Measurements from ENCODE around the gene B3GALT5.
A peak's percentile ranks its signal among the peaks of the same experiment; 100 is the strongest.

The B3GALT5 gene

GRCh38 chr21:39707316-39707715 is 94.6 kb downstream of the B3GALT5 start:
- DNase-seq, result no peak

GRCh38 chr21:39710866-39711265 is 98.1 kb downstream of the B3GALT5 start:
- no peak for DNase-seq

- DNase-seq, result no peak
Measured at GRCh38 chr21:39712273-39712672, 99.5 kb downstream of the B3GALT5 start.

- DNase-seq, result peak; percentile 7
Measured at GRCh38 chr21:39712976-39713375, 100.2 kb downstream of the B3GALT5 start.

GRCh38 chr21:39713905-39714304 is 101.2 kb downstream of the B3GALT5 start:
- no peak for DNase-seq

- no peak for DNase-seq
Measured at GRCh38 chr21:39714331-39714730, 101.6 kb downstream of the B3GALT5 start.

- DNase-seq, result peak; percentile 34
Measured at GRCh38 chr21:39715804-39716397, 103.2 kb downstream of the B3GALT5 start.

- DNase-seq, result no peak
Measured at GRCh38 chr21:39720126-39720778, 107.5 kb downstream of the B3GALT5 start.

- no peak for DNase-seq
Measured at GRCh38 chr21:39721885-39722284, 109.1 kb downstream of the B3GALT5 start.

Measured in NCI-H2171 treated with DMSO at 0.1 percent for 48 hours (cell line).